K562 (cell line): ENCODE data around the gene CPS1. TPM values are rescaled to one million over a fixed set of nuclear protein-coding genes. Genes with fewer than 3 reads are reported as not detected.

Experiments used
- ATAC-seq: fragments of 200-7000 bp; cut with Tn5 transposase; 3 replicates; pipeline ENCODE4 v1.9.1; 2020; ENCODE audit warnings: moderate library complexity
- BruUV-seq: library from RNA; stranded (reverse); fragments of 400-500 nt; replicated peaks from 2 replicates; lab custom pipeline; 2021; lab: Mats Ljungman, UMichigan
- CTCF ChIA-PET: fragments of 300-600 bp; formaldehyde crosslinking; extraction: SDS; loops from one replicate; lab custom pipeline; 2021; ENCODE audit warnings: low intra/inter-chr PET ratio; lab: Yijun Ruan, JAX
- POLR2A ChIA-PET: fragments of 300-600, 350-650 bp; sonication (Branson Sonifier 250); formaldehyde crosslinking; extraction: SDS; loops from one replicate; lab custom pipeline; 2021; ENCODE audit warnings: antibody characterized with exemption, inconsistent platforms; lab: Yijun Ruan, JAX
- DNase-seq, 4 experiments: peaks; one replicate each; pipeline versions ENCODE4 v3.0.0 to v3.0.0-alpha.2; 2011 to 2018; ENCODE audit warnings: low spot score in 3 of 4, mixed read lengths in 3 of 4; ENCODE audit errors: extremely low read depth in 1 of 4
- FAIRE-seq: peaks from 2 replicates; lab custom pipeline; 2011; peaks lifted over from hg19 to GRCh38; lab: Jason Lieb, UNC
- H2AFZ ChIP-seq: 2 replicates; pipeline ENCODE4 v1.6.0; 2011; ENCODE audit warnings: low read depth, low read length, control low read depth, inconsistent platforms
- H3K27ac ChIP-seq: fragments of 200-600 bp; 3 replicates; pipeline ENCODE4 v1.8.0; 2011; ENCODE audit warnings: low read depth, mild to moderate bottlenecking, control low read depth, inconsistent platforms, low read length, moderate library complexity, mixed read lengths; ENCODE audit errors: extremely low read depth
- H3K27me3 ChIP-seq, 2 experiments: fragments of 300-600 bp in 1 of 2; 2 replicates in 1 of 2; 3 replicates in 1 of 2; pipeline versions ENCODE4 v1.6.0 to v1.8.0; 2011; ENCODE audit warnings: inconsistent platforms in 2 of 2, low read length in 2 of 2, mild to moderate bottlenecking in 1 of 2, mixed read lengths in 1 of 2, moderate library complexity in 1 of 2; ENCODE audit not compliant: control insufficient read depth in 2 of 2, insufficient read depth in 2 of 2
- H3K36me3 ChIP-seq: fragments of 300-600 bp; 3 replicates; pipeline ENCODE4 v1.8.0; 2011; ENCODE audit warnings: mild to moderate bottlenecking, low read length, inconsistent platforms; ENCODE audit not compliant: control insufficient read depth, insufficient read depth
- H3K4me1 ChIP-seq, 2 experiments: fragments of 200-600 bp in 1 of 2; replicated peaks in 1 of 2; 2 replicates in 1 of 2; 3 replicates in 1 of 2; pipeline versions ENCODE4 v1.5.1 to v1.8.0; 2011; ENCODE audit warnings: inconsistent platforms in 2 of 2, low read length in 2 of 2, mild to moderate bottlenecking in 1 of 2, mixed read lengths in 1 of 2, moderate library complexity in 1 of 2; ENCODE audit not compliant: control insufficient read depth in 2 of 2, insufficient read depth in 2 of 2
- H3K4me2 ChIP-seq: 2 replicates; pipeline ENCODE4 v1.6.1; 2011; ENCODE audit warnings: low read length, control low read depth, inconsistent platforms, mixed read lengths; ENCODE audit not compliant: insufficient read depth
- H3K4me3 ChIP-seq: fragments of 200-600 bp; sonication (generic), shearing (Covaris generic); 2 replicates; pipeline ENCODE4 v1.5.1; 2016; ENCODE audit warnings: control low read depth, inconsistent platforms
- H3K79me2 ChIP-seq: fragments of 200-600 bp; 3 replicates; pipeline ENCODE4 v1.8.0; 2011; ENCODE audit warnings: low read length, inconsistent platforms; ENCODE audit not compliant: control insufficient read depth, insufficient read depth
- H3K9ac ChIP-seq, 2 experiments: 2 replicates each; pipeline versions ENCODE4 v1.6.0 to v1.6.1; 2011; ENCODE audit warnings: low read depth in 2 of 2, low read length in 2 of 2, control low read depth in 1 of 2, inconsistent platforms in 1 of 2, mild to moderate bottlenecking in 1 of 2, mixed read lengths in 1 of 2; ENCODE audit not compliant: insufficient read depth in 1 of 2
- H3K9me1 ChIP-seq: one replicate; pipeline ENCODE4 v1.6.0; 2011; ENCODE audit warnings: inconsistent platforms, mild to moderate bottlenecking, low read length, moderate library complexity; ENCODE audit not compliant: control insufficient read depth, insufficient read depth
- H3K9me3 ChIP-seq: replicated peaks from 2 replicates; pipeline ENCODE4 v1.5.1; 2011; ENCODE audit warnings: low read depth, low read length, inconsistent platforms; ENCODE audit not compliant: control insufficient read depth, insufficient read depth
- H4K20me1 ChIP-seq: replicated peaks from 2 replicates; pipeline ENCODE4 v1.6.1; 2011; ENCODE audit warnings: low read length, inconsistent platforms, mixed read lengths; ENCODE audit not compliant: control insufficient read depth, insufficient read depth
- AFF1 ChIP-seq, 2 experiments: fragments of 450-650 bp; IDR thresholded peaks; 2 replicates each; pipeline ENCODE4 v1.6.1; 2018; ENCODE audit warnings: mild to moderate bottlenecking in 2 of 2, low read depth in 1 of 2; ENCODE audit not compliant: partially characterized antibody in 2 of 2
- CBX1 ChIP-seq: sonication (generic); IDR thresholded peaks from 2 replicates; pipeline ENCODE4 v1.6.1; 2016; ENCODE audit warnings: antibody characterized with exemption, low read depth, mild to moderate bottlenecking
- E2F3 ChIP-seq: fragments of 250-450 bp; sonication (Bioruptor Pico); IDR thresholded peaks from 2 replicates; pipeline ENCODE4 v1.4.0; 2020; ENCODE audit warnings: mild to moderate bottlenecking
- ESRRA ChIP-seq: fragments of 450-650 bp; IDR thresholded peaks from 2 replicates; pipeline ENCODE4 v1.6.1; 2014; ENCODE audit warnings: low read depth, mild to moderate bottlenecking, moderate library complexity, borderline replicate concordance
- FOXJ2 ChIP-seq: fragments of 200-800 bp; sonication (Bioruptor generic); IDR thresholded peaks from 2 replicates; pipeline ENCODE4 v1.6.1; 2016; ENCODE audit warnings: missing genetic modification characterization, missing compliant biosample characterization
- FOXP1 ChIP-seq: sonication (generic); formaldehyde crosslinking; IDR thresholded peaks from 2 replicates; pipeline ENCODE4 v1.8.0; 2022; ENCODE audit warnings: mild to moderate bottlenecking, missing genetic modification reagents
- KLF1 ChIP-seq: fragments of 450-650 bp; IDR thresholded peaks from 2 replicates; pipeline ENCODE4 v1.6.1; 2016; ENCODE audit warnings: missing genetic modification characterization, missing compliant biosample characterization
- MTA2 ChIP-seq: fragments of 450-650 bp; IDR thresholded peaks from 2 replicates; pipeline ENCODE4 v1.6.1; 2016; ENCODE audit warnings: low read depth
- NR3C1 ChIP-seq: sonication (generic); formaldehyde crosslinking; IDR thresholded peaks from 2 replicates; pipeline ENCODE4 v1.8.1; 2022; ENCODE audit warnings: missing genetic modification reagents
- PTTG1 ChIP-seq: fragments of 450-650 bp; IDR thresholded peaks from 2 replicates; pipeline ENCODE4 v1.6.1; 2016; ENCODE audit warnings: low read depth, mild to moderate bottlenecking, missing genetic modification characterization, missing compliant biosample characterization
- SMC3 ChIP-seq: conservative IDR thresholded peaks from 2 replicates; pipeline ENCODE4 v1.6.1; 2011; ENCODE audit warnings: low read depth, low read length, improper control_type of control experiment; ENCODE audit not compliant: insufficient read depth
- ZBTB26 ChIP-seq: fragments of 450-650 bp; formaldehyde crosslinking; IDR thresholded peaks from 2 replicates; pipeline ENCODE4 v1.4.0; 2022; ENCODE audit warnings: missing genetic modification characterization
- ZKSCAN8 ChIP-seq: fragments of 200-800 bp; sonication (Bioruptor generic); IDR thresholded peaks from 2 replicates; pipeline ENCODE4 v1.6.1; 2016; ENCODE audit warnings: missing genetic modification characterization, missing compliant biosample characterization
- ZNF143 ChIP-seq: sonication (generic); formaldehyde crosslinking; IDR thresholded peaks from 2 replicates; pipeline ENCODE4 v1.9.0; 2022; ENCODE audit warnings: mild to moderate bottlenecking, missing genetic modification reagents
- ZNF583 ChIP-seq: fragments of 250-450 bp; sonication (Bioruptor Pico); IDR thresholded peaks from 2 replicates; pipeline ENCODE4 v1.4.0; 2020
- ZNF644 ChIP-seq: fragments of 200-800 bp; sonication (Bioruptor generic); IDR thresholded peaks from 2 replicates; pipeline ENCODE4 v1.6.1; 2016; ENCODE audit warnings: low read depth, missing genetic modification characterization, missing compliant biosample characterization
- ZNF740 ChIP-seq, 3 experiments: fragments of 200-800 bp in 1 of 3; sonication (Bioruptor generic) in 1 of 3; sonication (generic) in 1 of 3; formaldehyde crosslinking in 1 of 3; IDR thresholded peaks; 2 replicates each; pipeline versions ENCODE4 v1.6.1 to v1.8.0; 2016 to 2022; ENCODE audit warnings: mild to moderate bottlenecking in 2 of 3, missing compliant biosample characterization in 2 of 3, missing genetic modification characterization in 2 of 3, missing genetic modification reagents in 1 of 3
- WGBS: fragments of 100-300 bp; shearing (Covaris generic); methylation state at CpG from one replicate; pipeline ENCODE4 v1.1.6; 2016; ENCODE audit warnings: low coverage, mixed read lengths; ENCODE audit not compliant: insufficient coverage; ENCODE audit errors: missing lambda C conversion rate; 5-methylcytosine and 5-hydroxymethylcytosine counted together
- in situ Hi-C: fragments of 300-500 bp; cut with MboI; formaldehyde crosslinking; loops from 4 replicates; pipeline ENCODE4 v1.15.0; 2018; ENCODE audit warnings: inconsistent platforms, mixed read lengths
- intact Hi-C: fragments of 100-400 bp; cut with micrococcal nuclease; formaldehyde crosslinking; loops from 2 replicates; pipeline ENCODE4 v1.14.2; 2022
- polyA plus RNA-seq, 8 experiments: library from polyadenylated mRNA; depleted of rRNA in 4 of 8; stranded (reverse) in 5 of 8; unstranded in 3 of 8; fragments of >200 nt; fragmentation: Nextera tagmentation in 2 of 8; fragmentation: Illumina TruSeq in 1 of 8; extraction: Ambion mirVana in 2 of 8; extraction: Trizol in 1 of 8; gene quantifications; 2 replicates each; pipeline versions ENCODE4 v1.2.1 to v1.2.3, GENCODE V29; 2011 to 2014; ENCODE audit warnings: inconsistent platforms in 1 of 8, missing spikeins in 1 of 8
- total RNA-seq, 7 experiments: library from RNA; depleted of rRNA in 6 of 7; stranded (reverse); fragments of >200 nt in 6 of 7; fragmentation: Illumina TruSeq in 2 of 7; extraction: Trizol in 2 of 7; gene quantifications; 2 replicates each; pipeline versions ENCODE4 v1.2.1 to v1.2.3, GENCODE V29; 2011 to 2021; ENCODE audit warnings: low replicate concordance in 1 of 7

Gene CPS1
- total and polyA plus RNA-seq, 9 of the 15 experiments (the other 6 are each of a cell fraction or from before 2014, with no cell fraction given): 2.4 to 13.5 (median 6.0) TPM

GRCh38 chr2:210630873-210631560 lies 74.6 kb downstream of the CPS1 start:
- in situ Hi-C loops: no loop called here
- no peak for FAIRE-seq
- TF ChIP-seq CBX1: no peak
- no peak for TF ChIP-seq E2F3
- TF ChIP-seq SMC3: no peak
- no peak for TF ChIP-seq ZKSCAN8 (CRISPR knock-in tag)
- no peak for TF ChIP-seq FOXP1 (CRISPR knock-in tag)
- no peak for TF ChIP-seq ZNF143
- TF ChIP-seq ZBTB26 (CRISPR knock-in tag): no peak
- no peak for TF ChIP-seq MTA2
- no peak for TF ChIP-seq ZNF644 (tag)
- TF ChIP-seq AFF1 (IDR thresholded peaks at IDR 0.05; ENCODE audit: low read depth in 1 of 2, partially characterized antibody in 2 of 2): no peak
- TF ChIP-seq ESRRA: no peak
- TF ChIP-seq NR3C1 (CRISPR knock-in tag): no peak
- no peak for TF ChIP-seq ZNF740 (CRISPR knock-in tag; IDR thresholded peaks at IDR 0.05)
- no peak for TF ChIP-seq ZNF740 (tag; IDR thresholded peaks at IDR 0.05)
- no peak for TF ChIP-seq ZNF583
- no peak for TF ChIP-seq PTTG1
- TF ChIP-seq KLF1: no peak
- TF ChIP-seq FOXJ2 (tag): no peak

More at GRCh38 chr2:210630873-210631560, 74.6 kb downstream of the CPS1 start:
- no peak overlapping the region for H2AFZ ChIP-seq
- H3K9me3 ChIP-seq: no peaks in the 10 kb centered on the region
- H4K20me1 ChIP-seq: no peaks in the 10 kb centered on the region
- no peaks in the 10 kb centered on the region for H3K9me1 ChIP-seq
- no peak overlapping the region for H3K27ac ChIP-seq
- H3K79me2 ChIP-seq: no peaks in the 10 kb centered on the region
- no peaks in the 10 kb centered on the region for H3K4me1 ChIP-seq
- H3K9ac ChIP-seq: no peak overlapping the region
- POLR2A ChIA-PET: no interaction called here
- no peak for ATAC-seq
- no peak overlapping the region for H3K4me3 ChIP-seq
- no peaks in the 10 kb centered on the region for H3K27me3 ChIP-seq
- BruUV-seq: no TSS peak
- intact Hi-C loops: no loop called here
- H3K36me3 ChIP-seq: no peaks in the 10 kb centered on the region
- CTCF ChIA-PET: no interaction called here
- 11% methylated on average over 5 of the region's 5 CpGs for WGBS
- no peak for DNase-seq
- H3K4me2 ChIP-seq: no peak overlapping the region
